Central memory CD8-positive, alpha-beta T cell (primary cell): Measurements from ENCODE around the gene LRP1B.

Source experiments
- ATAC-seq: fragments of 150-1000 bp; cut with Tn5 transposase; replicated peaks from 2 replicates; pipeline ENCODE4 v1.10.0; 2022; ENCODE audit warnings: mild to moderate bottlenecking, moderate FRiP score, moderate number of reproducible peaks; ENCODE audit not compliant: poor library complexity, severe bottlenecking; ENCODE audit errors: extremely low read depth
- DNase-seq, 2 donors: peaks; one replicate each; pipeline ENCODE4 v3.0.0; 2021; ENCODE audit warnings: low spot score in 2 of 2
- H3K27ac Mint-ChIP-seq: one replicate; pipeline ENCODE4 v1.8.0; 2022; ENCODE audit warnings: low read depth, mild to moderate bottlenecking, moderate library complexity, mixed read lengths
- H3K27me3 Mint-ChIP-seq: one replicate; pipeline ENCODE4 v1.8.0; 2022; ENCODE audit warnings: mixed read lengths
- H3K36me3 Mint-ChIP-seq: one replicate; pipeline ENCODE4 v1.8.0; 2022; ENCODE audit warnings: mild to moderate bottlenecking, moderate library complexity, mixed read lengths; ENCODE audit not compliant: insufficient read depth
- H3K4me1 Mint-ChIP-seq: one replicate; pipeline ENCODE4 v1.8.0; 2022; ENCODE audit warnings: mixed read lengths
- H3K4me3 Mint-ChIP-seq: one replicate; pipeline ENCODE4 v1.8.0; 2022; ENCODE audit warnings: mild to moderate bottlenecking, moderate library complexity, mixed read lengths
- H3K9me3 Mint-ChIP-seq: one replicate; pipeline ENCODE4 v1.8.0; 2022; ENCODE audit warnings: mixed read lengths

Gene LRP1B

GRCh38 chr2:140621583-140622362 lies 1509.0 kb downstream of the LRP1B start:
- Mint-ChIP-seq H3K4me1 (no peaks in the 10 kb centered on the region), H3K9me3 (peaks cover 20% of the 10 kb centered on the region)

GRCh38 chr2:140604788-140605187 lies 1526.0 kb downstream of the LRP1B start:
- Mint-ChIP-seq H3K4me3 (no peak overlapping the region), H3K27ac (no peak overlapping the region), H3K4me1 (no peaks in the 10 kb centered on the region), H3K9me3 (peaks cover 20% of the 10 kb centered on the region), H3K36me3 (no peaks in the 10 kb centered on the region), H3K27me3 (no peaks in the 10 kb centered on the region)
- no peak for DNase-seq
- ATAC-seq: no peak

More at GRCh38 chr2:140621583-140622362, 1509.0 kb downstream of the LRP1B start:
- H3K27me3 Mint-ChIP-seq: no peaks in the 10 kb centered on the region
- H3K27ac Mint-ChIP-seq: no peak overlapping the region
- no peak overlapping the region for H3K4me3 Mint-ChIP-seq
- peaks cover 2% of the 10 kb centered on the region for H3K36me3 Mint-ChIP-seq
- ATAC-seq (no peak), DNase-seq (no peak)

- H3K9me3 Mint-ChIP-seq: peaks cover 13% of the 10 kb centered on the region
- H3K4me3 Mint-ChIP-seq: no peak overlapping the region
- ATAC-seq: no peak
- H3K27me3 Mint-ChIP-seq: no peaks in the 10 kb centered on the region
- H3K27ac Mint-ChIP-seq: no peak overlapping the region
- H3K36me3 Mint-ChIP-seq: no peaks in the 10 kb centered on the region
- DNase-seq: no peak
- no peaks in the 10 kb centered on the region for H3K4me1 Mint-ChIP-seq
These were observed 1526.7 kb downstream of the LRP1B start for GRCh38 chr2:140604096-140604495.

GRCh38 chr2:140603416-140603815 lies 1527.4 kb downstream of the LRP1B start:
- Mint-ChIP-seq H3K36me3 (no peaks in the 10 kb centered on the region), H3K4me3 (no peak overlapping the region), H3K4me1 (no peaks in the 10 kb centered on the region), H3K9me3 (peaks cover 11% of the 10 kb centered on the region), H3K27me3 (no peaks in the 10 kb centered on the region), H3K27ac (no peak overlapping the region)
- DNase-seq (no peak), ATAC-seq (no peak)

- H3K27me3 Mint-ChIP-seq: no peaks in the 10 kb centered on the region
- H3K4me3 Mint-ChIP-seq: no peak overlapping the region
- ATAC-seq (no peak), DNase-seq (no peak)
- no peaks in the 10 kb centered on the region for H3K36me3 Mint-ChIP-seq
- H3K4me1 Mint-ChIP-seq: no peaks in the 10 kb centered on the region
- peaks cover 11% of the 10 kb centered on the region for H3K9me3 Mint-ChIP-seq
- H3K27ac Mint-ChIP-seq: no peak overlapping the region
These were observed 1529.0 kb downstream of the LRP1B start for GRCh38 chr2:140601801-140602200.

- Mint-ChIP-seq H3K4me3 (no peak overlapping the region), H3K27ac (no peak overlapping the region), H3K27me3 (no peaks in the 10 kb centered on the region), H3K9me3 (peaks cover 13% of the 10 kb centered on the region), H3K36me3 (no peaks in the 10 kb centered on the region), H3K4me1 (no peaks in the 10 kb centered on the region)
- ATAC-seq: no peak
- no peak for DNase-seq
These were observed 1529.5 kb downstream of the LRP1B start for GRCh38 chr2:140601342-140601741.

GRCh38 chr2:140600116-140600515 lies 1530.7 kb downstream of the LRP1B start:
- no peaks in the 10 kb centered on the region for H3K4me1 Mint-ChIP-seq
- peaks cover 8% of the 10 kb centered on the region for H3K9me3 Mint-ChIP-seq
- H3K27me3 Mint-ChIP-seq: no peaks in the 10 kb centered on the region
- no peaks in the 10 kb centered on the region for H3K36me3 Mint-ChIP-seq
- no peak for ATAC-seq
- no peak overlapping the region for H3K4me3 Mint-ChIP-seq
- DNase-seq: no peak
- no peak overlapping the region for H3K27ac Mint-ChIP-seq

- ATAC-seq (no peak), DNase-seq (no peak)
- no peaks in the 10 kb centered on the region for H3K27me3 Mint-ChIP-seq
- no peak overlapping the region for H3K27ac Mint-ChIP-seq
- H3K4me3 Mint-ChIP-seq: no peak overlapping the region
- H3K4me1 Mint-ChIP-seq: no peaks in the 10 kb centered on the region
- H3K36me3 Mint-ChIP-seq: no peaks in the 10 kb centered on the region
- H3K9me3 Mint-ChIP-seq: peaks cover 6% of the 10 kb centered on the region
These were observed 1533.0 kb downstream of the LRP1B start for GRCh38 chr2:140597836-140598235.

- ATAC-seq (no peak), DNase-seq (no peak)
These were observed 1533.6 kb downstream of the LRP1B start for GRCh38 chr2:140597205-140597604.

GRCh38 chr2:140596447-140596846 lies 1534.4 kb downstream of the LRP1B start:
- Mint-ChIP-seq H3K4me1 (no peaks in the 10 kb centered on the region), H3K27me3 (no peaks in the 10 kb centered on the region), H3K36me3 (no peaks in the 10 kb centered on the region), H3K27ac (no peak overlapping the region), H3K4me3 (no peak overlapping the region), H3K9me3 (peaks cover 6% of the 10 kb centered on the region)
- DNase-seq (no peak), ATAC-seq (no peak)

More at GRCh38 chr2:140597205-140597604, 1533.6 kb downstream of the LRP1B start:
- Mint-ChIP-seq H3K27ac (no peak overlapping the region), H3K9me3 (peaks cover 6% of the 10 kb centered on the region), H3K36me3 (no peaks in the 10 kb centered on the region), H3K4me1 (no peaks in the 10 kb centered on the region), H3K4me3 (no peak overlapping the region), H3K27me3 (no peaks in the 10 kb centered on the region)

- Mint-ChIP-seq H3K4me3 (no peak overlapping the region), H3K9me3 (peaks cover 6% of the 10 kb centered on the region), H3K36me3 (no peaks in the 10 kb centered on the region), H3K27ac (no peak overlapping the region), H3K4me1 (no peaks in the 10 kb centered on the region), H3K27me3 (no peaks in the 10 kb centered on the region)
- DNase-seq (no peak), ATAC-seq (no peak)
These were observed 1535.7 kb downstream of the LRP1B start for GRCh38 chr2:140595107-140595506.

- ATAC-seq (no peak), DNase-seq (no peak)
- Mint-ChIP-seq H3K9me3 (peaks cover 7% of the 10 kb centered on the region), H3K27ac (no peak overlapping the region), H3K4me1 (no peaks in the 10 kb centered on the region), H3K36me3 (no peaks in the 10 kb centered on the region), H3K4me3 (no peak overlapping the region), H3K27me3 (no peaks in the 10 kb centered on the region)
These were observed 1537.7 kb downstream of the LRP1B start for GRCh38 chr2:140593132-140593531.

GRCh38 chr2:140589696-140590095 lies 1541.1 kb downstream of the LRP1B start:
- H3K4me1 Mint-ChIP-seq: no peaks in the 10 kb centered on the region
- H3K36me3 Mint-ChIP-seq: no peaks in the 10 kb centered on the region
- no peak overlapping the region for H3K4me3 Mint-ChIP-seq
- DNase-seq (no peak), ATAC-seq (no peak)
- H3K27ac Mint-ChIP-seq: no peak overlapping the region
- H3K9me3 Mint-ChIP-seq: peaks cover 10% of the 10 kb centered on the region
- H3K27me3 Mint-ChIP-seq: no peaks in the 10 kb centered on the region
